Stimulated activated naive CD8-positive, alpha-beta T cell treated with anti-CD3 and anti-CD28 coated beads, Interleukin-15, amount 100 ng/mL, for 72 hours (primary cell): Measurements from ENCODE around the gene SH2D7.

Experiments used
- ATAC-seq: fragments of 150-1000 bp; cut with Tn5 transposase; 2 replicates; pipeline ENCODE4 v1.10.0; 2021; ENCODE audit warnings: mild to moderate bottlenecking, moderate library complexity
- DNase-seq, 2 donors: peaks; one replicate each; pipeline ENCODE4 v3.0.0; 2021 to 2022
- H3K27ac Mint-ChIP-seq, 2 donors: one replicate each; pipeline ENCODE4 v1.8.0; 2022; ENCODE audit warnings: mild to moderate bottlenecking in 2 of 2, mixed read lengths in 2 of 2, moderate library complexity in 2 of 2
- H3K27me3 Mint-ChIP-seq: one replicate; pipeline ENCODE4 v1.8.0; 2022; ENCODE audit warnings: mixed read lengths
- H3K4me1 Mint-ChIP-seq: one replicate; pipeline ENCODE4 v1.8.0; 2022; ENCODE audit warnings: mild to moderate bottlenecking, mixed read lengths
- H3K4me3 Mint-ChIP-seq, 2 donors: one replicate each; pipeline ENCODE4 v1.8.0; 2022; ENCODE audit warnings: mild to moderate bottlenecking in 2 of 2, mixed read lengths in 2 of 2, moderate library complexity in 1 of 2
- H3K9me3 Mint-ChIP-seq, 2 donors: one replicate each; pipeline ENCODE4 v1.8.0; 2022; ENCODE audit warnings: mixed read lengths in 2 of 2

The SH2D7 gene

GRCh38 chr15:78083186-78083585 lies 9.2 kb upstream of the SH2D7 start:
- Mint-ChIP-seq H3K27me3 (no peaks in the 10 kb centered on the region), H3K27ac (peak overlapping the region in 1 of 2 donors; percentile 74), H3K4me1 (peaks cover 55% of the 10 kb centered on the region), H3K4me3 (no peak overlapping the region), H3K9me3 (no peaks in the 10 kb centered on the region)
- no peak for ATAC-seq
- no peak for DNase-seq

GRCh38 chr15:78083687-78084448 lies 8.5 kb upstream of the SH2D7 start:
- Mint-ChIP-seq H3K9me3 (no peaks in the 10 kb centered on the region), H3K4me3 (no peak overlapping the region), H3K27ac (peak overlapping the region; percentile 63 to 88), H3K4me1 (peaks cover 51% of the 10 kb centered on the region), H3K27me3 (no peaks in the 10 kb centered on the region)
- DNase-seq (no peak), ATAC-seq (no peak)

- H3K4me3 Mint-ChIP-seq = no peak overlapping the region
Measured at GRCh38 chr15:78084449-78084750, 8.0 kb upstream of the SH2D7 start.

GRCh38 chr15:78085928-78086327 lies 6.4 kb upstream of the SH2D7 start:
- H3K4me3 Mint-ChIP-seq = no peak overlapping the region
- H3K27ac Mint-ChIP-seq = peak overlapping the region in 1 of 2 donors; percentile 76
- no peaks in the 10 kb centered on the region for H3K9me3 Mint-ChIP-seq
- H3K27me3 Mint-ChIP-seq = peaks cover 5% of the 10 kb centered on the region
- DNase-seq (no peak), ATAC-seq (no peak)
- peaks cover 40% of the 10 kb centered on the region for H3K4me1 Mint-ChIP-seq

More at GRCh38 chr15:78084449-78084750, 8.0 kb upstream of the SH2D7 start:
- Mint-ChIP-seq H3K27me3 (no peaks in the 10 kb centered on the region), H3K9me3 (no peaks in the 10 kb centered on the region), H3K4me1 (peaks cover 46% of the 10 kb centered on the region), H3K27ac (peak overlapping the region in 1 of 2 donors; percentile 88)
- ATAC-seq (no peak), DNase-seq (no peak)

- ATAC-seq (no peak), DNase-seq (no peak)
- no peak overlapping the region for H3K27ac Mint-ChIP-seq
- H3K4me1 Mint-ChIP-seq = peaks cover 37% of the 10 kb centered on the region
- no peak overlapping the region for H3K4me3 Mint-ChIP-seq
- H3K27me3 Mint-ChIP-seq = peaks cover 7% of the 10 kb centered on the region
- H3K9me3 Mint-ChIP-seq = no peaks in the 10 kb centered on the region
Measured at GRCh38 chr15:78087951-78088772, 4.2 kb upstream of the SH2D7 start.

- H3K9me3 Mint-ChIP-seq = no peaks in the 10 kb centered on the region
- H3K4me1 Mint-ChIP-seq = peaks cover 35% of the 10 kb centered on the region
- peaks cover 7% of the 10 kb centered on the region for H3K27me3 Mint-ChIP-seq
- no peak overlapping the region for H3K4me3 Mint-ChIP-seq
- DNase-seq = no peak
- ATAC-seq = no peak
- no peak overlapping the region for H3K27ac Mint-ChIP-seq
Measured at GRCh38 chr15:78088773-78089080, 3.6 kb upstream of the SH2D7 start.

GRCh38 chr15:78090422-78091063 lies 1.8 kb upstream of the SH2D7 start:
- H3K27ac Mint-ChIP-seq = peak overlapping the region; percentile 1 to 2
- peaks cover 12% of the 10 kb centered on the region for H3K27me3 Mint-ChIP-seq
- no peak overlapping the region for H3K4me3 Mint-ChIP-seq
- DNase-seq = no peak
- no peak for ATAC-seq
- H3K4me1 Mint-ChIP-seq = peaks cover 23% of the 10 kb centered on the region
- no peaks in the 10 kb centered on the region for H3K9me3 Mint-ChIP-seq

GRCh38 chr15:78093242-78094020 lies 1.1 kb downstream of the SH2D7 start:
- Mint-ChIP-seq H3K27me3 (peaks cover 12% of the 10 kb centered on the region), H3K27ac (no peak overlapping the region), H3K9me3 (no peaks in the 10 kb centered on the region), H3K4me1 (peaks cover 13% of the 10 kb centered on the region), H3K4me3 (no peak overlapping the region)
- ATAC-seq (no peak), DNase-seq (no peak)

- H3K4me3 Mint-ChIP-seq = no peak overlapping the region
- no peak overlapping the region for H3K27ac Mint-ChIP-seq
- H3K9me3 Mint-ChIP-seq = no peaks in the 10 kb centered on the region
- no peak for ATAC-seq
- no peak for DNase-seq
- peaks cover 13% of the 10 kb centered on the region for H3K4me1 Mint-ChIP-seq
- H3K27me3 Mint-ChIP-seq = peaks cover 5% of the 10 kb centered on the region
Measured at GRCh38 chr15:78097667-78098066, 5.3 kb downstream of the SH2D7 start.

GRCh38 chr15:78098131-78098755 lies 5.9 kb downstream of the SH2D7 start:
- Mint-ChIP-seq H3K4me3 (no peak overlapping the region), H3K27ac (no peak overlapping the region), H3K9me3 (no peaks in the 10 kb centered on the region), H3K27me3 (peaks cover 5% of the 10 kb centered on the region), H3K4me1 (peaks cover 13% of the 10 kb centered on the region)
- no peak for ATAC-seq
- no peak for DNase-seq

GRCh38 chr15:78100886-78101285 lies 8.5 kb downstream of the SH2D7 start:
- ATAC-seq (no peak), DNase-seq (no peak)
- peak overlapping the region; percentile 10 to 63 for H3K27ac Mint-ChIP-seq
- no peaks in the 10 kb centered on the region for H3K9me3 Mint-ChIP-seq
- H3K4me1 Mint-ChIP-seq = peaks cover 38% of the 10 kb centered on the region
- no peaks in the 10 kb centered on the region for H3K27me3 Mint-ChIP-seq
- no peak overlapping the region for H3K4me3 Mint-ChIP-seq

GRCh38 chr15:78101423-78102105 lies 9.2 kb downstream of the SH2D7 start:
- no peak overlapping the region for H3K4me3 Mint-ChIP-seq
- no peaks in the 10 kb centered on the region for H3K27me3 Mint-ChIP-seq
- H3K9me3 Mint-ChIP-seq = no peaks in the 10 kb centered on the region
- H3K27ac Mint-ChIP-seq = peak overlapping the region in 1 of 2 donors; percentile 63
- DNase-seq (no peak), ATAC-seq (no peak)
- peaks cover 44% of the 10 kb centered on the region for H3K4me1 Mint-ChIP-seq

GRCh38 chr15:78102211-78102610 lies 9.8 kb downstream of the SH2D7 start:
- peaks cover 51% of the 10 kb centered on the region for H3K4me1 Mint-ChIP-seq
- no peaks in the 10 kb centered on the region for H3K9me3 Mint-ChIP-seq
- DNase-seq (no peak), ATAC-seq (no peak)
- H3K27ac Mint-ChIP-seq = peak overlapping the region in 1 of 2 donors; percentile 75
- H3K4me3 Mint-ChIP-seq = no peak overlapping the region
- no peaks in the 10 kb centered on the region for H3K27me3 Mint-ChIP-seq

- H3K4me3 Mint-ChIP-seq = peak overlapping the region in 1 of 2 donors; percentile 70
- H3K27ac Mint-ChIP-seq = peak overlapping the region; percentile 75 to 96
- no peaks in the 10 kb centered on the region for H3K27me3 Mint-ChIP-seq
- DNase-seq = no peak
- peaks cover 56% of the 10 kb centered on the region for H3K4me1 Mint-ChIP-seq
- no peaks in the 10 kb centered on the region for H3K9me3 Mint-ChIP-seq
- ATAC-seq = no peak
Measured at GRCh38 chr15:78102741-78103140, 10.4 kb downstream of the SH2D7 start.
